ENCODE data around the gene AVEN. TPM values are rescaled to one million over a fixed set of nuclear protein-coding genes. Genes with fewer than 3 reads are reported as not detected.

AVEN gene
- total and polyA plus RNA-seq, 12 donors = 10.2 to 33.9 (median 20.0) TPM

DNA sequence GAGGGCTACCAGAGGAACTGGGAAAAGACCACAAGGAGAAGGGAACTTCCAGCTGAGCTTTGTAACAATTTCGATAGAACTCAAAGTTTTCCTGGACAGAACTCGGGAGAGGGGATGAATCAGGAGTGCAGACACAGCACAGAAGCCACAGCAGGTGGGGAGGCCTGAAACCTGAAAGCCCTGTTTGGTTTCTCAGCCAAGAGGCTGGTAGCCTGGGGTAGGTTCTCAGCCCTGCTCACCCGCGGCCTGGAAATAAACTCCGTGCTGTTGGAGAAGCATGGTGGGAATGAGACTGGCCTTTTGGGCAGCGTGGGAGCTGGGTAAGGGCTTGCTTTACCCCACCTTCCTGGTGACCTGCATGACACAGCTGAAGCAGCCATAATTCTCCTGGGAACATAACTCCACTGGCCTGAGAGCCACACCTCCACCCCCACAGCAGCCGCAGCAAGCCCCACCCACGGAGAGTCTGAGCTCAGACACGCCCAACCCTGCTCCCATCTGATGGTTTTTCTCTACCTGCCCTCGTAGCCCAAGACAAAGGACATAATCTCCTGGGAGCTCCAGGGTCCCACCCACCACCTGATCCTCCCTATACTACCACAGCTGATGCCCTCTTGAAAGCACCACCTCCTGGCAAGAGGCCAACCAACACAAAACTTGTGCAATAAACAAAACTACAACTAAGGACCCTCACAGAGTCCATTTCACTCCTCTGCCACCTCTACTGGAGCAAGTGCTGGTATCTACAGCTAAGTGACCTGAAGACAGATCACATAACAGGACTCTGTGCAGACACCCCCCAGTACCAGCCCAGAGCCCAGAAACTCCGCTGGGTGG, 123.2 kb downstream of the AVEN start:
- no peak for ATAC-seq
- intact Hi-C loops (cut with DNase I) = no loop called here
- 76 to 83% methylated on average over 11 of the region's 11 CpGs for WGBS, 2 donors

DNA sequence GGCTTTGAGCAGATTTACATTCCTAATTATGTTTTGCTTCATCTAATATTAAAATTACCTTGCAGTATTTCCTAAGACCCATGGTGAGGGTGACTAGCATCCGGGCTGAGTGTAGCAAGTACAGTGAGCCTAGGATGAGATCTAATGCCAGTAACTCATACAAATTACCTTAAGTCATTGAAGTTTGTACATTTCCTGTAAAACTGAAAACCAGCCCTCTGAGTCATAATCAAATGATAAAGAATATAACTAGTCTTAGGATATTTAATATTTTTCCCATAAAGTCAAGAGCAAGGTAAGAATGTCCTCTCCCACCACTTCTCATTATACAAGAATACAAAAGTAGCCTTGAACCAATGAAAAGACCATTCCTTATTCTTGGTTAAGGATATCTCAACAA, 125.5 kb downstream of the AVEN start:
- H3K4me1 ChIP-seq = no peaks in the 10 kb centered on the region
- no peak overlapping the region for H3K27ac ChIP-seq
- H3K9me3 ChIP-seq = no peaks in the 10 kb centered on the region
- ATAC-seq (no peak), DNase-seq (no peak)
- no peak overlapping the region for H3K4me3 ChIP-seq
- TF ChIP-seq, protein P1, sequence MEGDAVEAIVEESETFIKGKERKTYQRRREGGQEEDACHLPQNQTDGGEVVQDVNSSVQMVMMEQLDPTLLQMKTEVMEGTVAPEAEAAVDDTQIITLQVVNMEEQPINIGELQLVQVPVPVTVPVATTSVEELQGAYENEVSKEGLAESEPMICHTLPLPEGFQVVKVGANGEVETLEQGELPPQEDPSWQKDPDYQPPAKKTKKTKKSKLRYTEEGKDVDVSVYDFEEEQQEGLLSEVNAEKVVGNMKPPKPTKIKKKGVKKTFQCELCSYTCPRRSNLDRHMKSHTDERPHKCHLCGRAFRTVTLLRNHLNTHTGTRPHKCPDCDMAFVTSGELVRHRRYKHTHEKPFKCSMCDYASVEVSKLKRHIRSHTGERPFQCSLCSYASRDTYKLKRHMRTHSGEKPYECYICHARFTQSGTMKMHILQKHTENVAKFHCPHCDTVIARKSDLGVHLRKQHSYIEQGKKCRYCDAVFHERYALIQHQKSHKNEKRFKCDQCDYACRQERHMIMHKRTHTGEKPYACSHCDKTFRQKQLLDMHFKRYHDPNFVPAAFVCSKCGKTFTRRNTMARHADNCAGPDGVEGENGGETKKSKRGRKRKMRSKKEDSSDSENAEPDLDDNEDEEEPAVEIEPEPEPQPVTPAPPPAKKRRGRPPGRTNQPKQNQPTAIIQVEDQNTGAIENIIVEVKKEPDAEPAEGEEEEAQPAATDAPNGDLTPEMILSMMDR (IDR thresholded peaks at IDR 0.05) = no peak
- no peaks in the 10 kb centered on the region for H3K36me3 ChIP-seq
- WGBS, 2 donors = 90 to 98% methylated on average over 1 of the region's 1 CpG
- no peaks in the 10 kb centered on the region for H3K27me3 ChIP-seq
- intact Hi-C loops (cut with DNase I) = no loop called here

More for the DNA sequence above, 123.2 kb downstream of the AVEN start:
- no peak overlapping the region for H3K4me3 ChIP-seq
- DNase-seq = no peak
- TF ChIP-seq, protein P1 (IDR thresholded peaks at IDR 0.05) = no peak
- no peak overlapping the region for H3K27ac ChIP-seq
- no peaks in the 10 kb centered on the region for H3K27me3 ChIP-seq
- no peaks in the 10 kb centered on the region for H3K36me3 ChIP-seq
- no peaks in the 10 kb centered on the region for H3K4me1 ChIP-seq
- no peaks in the 10 kb centered on the region for H3K9me3 ChIP-seq

DNA sequence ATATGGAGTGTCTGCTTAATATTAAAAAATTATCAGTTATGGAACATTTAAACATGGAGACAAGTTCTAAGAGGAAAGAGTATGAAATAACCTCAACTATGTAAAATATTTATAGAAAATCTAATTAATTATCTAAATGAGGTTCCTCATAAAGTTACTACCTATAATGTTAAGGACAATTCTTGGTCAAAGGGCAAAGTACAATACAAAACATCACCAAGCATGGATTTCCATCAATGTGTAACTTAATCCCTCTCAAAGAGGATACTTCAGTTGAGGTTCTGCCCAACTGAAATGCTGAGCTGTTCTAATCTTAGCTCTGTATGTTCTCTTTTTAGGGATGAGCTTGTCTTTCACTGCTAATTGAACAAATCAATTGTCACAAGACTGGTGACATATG, 126.7 kb downstream of the AVEN start:
- TF ChIP-seq, protein P1 (IDR thresholded peaks at IDR 0.05) = no peak
- intact Hi-C loops (cut with DNase I) = no loop called here
- Histone ChIP-seq H3K4me3 (no peak overlapping the region), H3K4me1 (peaks cover 0 to 7% (median 5%) of the 10 kb centered on the region in 9 donors), H3K27me3 (no peaks in the 10 kb centered on the region), H3K27ac (no peak overlapping the region), H3K9me3 (no peaks in the 10 kb centered on the region), H3K36me3 (no peaks in the 10 kb centered on the region)
- DNase-seq (no peak), ATAC-seq (no peak)

DNA sequence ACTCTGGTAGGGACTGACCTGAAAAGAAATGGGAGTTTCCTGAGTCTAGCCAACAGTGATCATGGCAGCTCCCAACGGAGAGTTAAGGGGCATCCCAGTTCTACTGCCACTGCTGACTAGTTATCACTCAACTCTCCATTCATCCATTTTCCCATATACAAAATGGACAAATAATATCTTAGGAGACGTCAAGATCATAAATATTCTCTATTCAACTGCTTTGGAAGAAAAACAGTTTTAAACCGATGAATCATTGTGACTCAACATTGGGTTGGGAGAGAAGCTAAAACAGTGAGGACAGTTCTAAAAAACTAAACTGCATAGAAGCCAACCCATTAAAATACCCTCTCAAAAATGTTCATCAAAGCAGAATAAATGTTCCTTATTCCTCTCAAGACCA, 128.3 kb downstream of the AVEN start:
- intact Hi-C loops (cut with DNase I) = no loop called here
- H3K36me3 ChIP-seq = no peaks in the 10 kb centered on the region
- no peaks in the 10 kb centered on the region for H3K9me3 ChIP-seq
- no peak for ATAC-seq
- peaks cover 0 to 12% (median 8%) of the 10 kb centered on the region in 9 donors for H3K4me1 ChIP-seq
- 94 to 96% methylated on average over 3 of the region's 3 CpGs for WGBS, 2 donors
- TF ChIP-seq, protein P1 (IDR thresholded peaks at IDR 0.05) = no peak
- H3K27ac ChIP-seq = no peak overlapping the region
- DNase-seq = no peak
- no peak overlapping the region for H3K4me3 ChIP-seq
- no peaks in the 10 kb centered on the region for H3K27me3 ChIP-seq
